Endothelial cell of umbilical vein (primary cell): ENCODE measurements around the gene RYR3. TPM values are rescaled to one million over a fixed set of nuclear protein-coding genes. Genes with fewer than 3 reads are reported as not detected.

Source experiments
- BruUV-seq: library from RNA; stranded (reverse); fragments of 400-500 nt; replicated peaks from 2 replicates; lab custom pipeline; 2021; lab: Mats Ljungman, UMichigan
- CTCF ChIA-PET: fragments of 300-600, 350-600 bp; sonication (Branson Sonifier 250); formaldehyde crosslinking; loops from one replicate; lab custom pipeline; 2021; ENCODE audit warnings: antibody characterized with exemption, inconsistent platforms; lab: Charles Lee
- POLR2A ChIA-PET: fragments of 300-600, 350-600 bp; sonication (Branson Sonifier 250); formaldehyde crosslinking; loops from one replicate; lab custom pipeline; 2021; ENCODE audit warnings: antibody characterized with exemption, inconsistent platforms; lab: Charles Lee
- DNase-seq: peaks from one replicate; pipeline ENCODE4 v3.0.0-alpha.2; 2011; ENCODE audit warnings: low read depth, low spot score
- FAIRE-seq: peaks from 2 replicates; lab custom pipeline; 2011; peaks lifted over from hg19 to GRCh38; lab: Jason Lieb, UNC
- H2AFZ ChIP-seq: 2 replicates; pipeline ENCODE4 v1.6.0; 2012; ENCODE audit warnings: low read depth, low read length, control low read depth, inconsistent platforms
- H3K27ac ChIP-seq: 2 replicates; pipeline ENCODE4 v1.5.1; 2011; ENCODE audit warnings: low read depth, mild to moderate bottlenecking, control low read depth, low read length, moderate library complexity; ENCODE audit not compliant: insufficient read depth
- H3K27me3 ChIP-seq, 2 experiments: 2 replicates each; pipeline versions ENCODE4 v1.6.0 to v1.6.1; 2011; ENCODE audit warnings: low read length in 2 of 2, mixed read lengths in 1 of 2; ENCODE audit not compliant: control insufficient read depth in 2 of 2, insufficient read depth in 2 of 2
- H3K36me3 ChIP-seq, 2 experiments: 2 replicates in 1 of 2; 3 replicates in 1 of 2; pipeline ENCODE4 v1.5.1; 2011; ENCODE audit warnings: low read length in 2 of 2, mild to moderate bottlenecking in 1 of 2, moderate library complexity in 1 of 2; ENCODE audit not compliant: control insufficient read depth in 2 of 2, insufficient read depth in 2 of 2; ENCODE audit errors: extremely low read depth in 1 of 2
- H3K4me1 ChIP-seq: 3 replicates; pipeline ENCODE4 v1.5.1; 2011; ENCODE audit warnings: mild to moderate bottlenecking, low read length; ENCODE audit not compliant: control insufficient read depth, insufficient read depth; ENCODE audit errors: extremely low read depth
- H3K4me2 ChIP-seq: 2 replicates; pipeline ENCODE4 v1.6.1; 2011; ENCODE audit warnings: low read length, control low read depth, mixed read lengths; ENCODE audit not compliant: insufficient read depth
- H3K4me3 ChIP-seq, 3 experiments: fragments of 200-600 bp in 1 of 3; sonication (generic), shearing (Covaris generic) in 1 of 3; replicated peaks in 1 of 3; 2 replicates each; pipeline ENCODE4 v1.5.1; 2011 to 2016; ENCODE audit warnings: control low read depth in 3 of 3, low read length in 3 of 3, mild to moderate bottlenecking in 2 of 3, inconsistent platforms in 1 of 3, low read depth in 1 of 3, moderate library complexity in 1 of 3; ENCODE audit not compliant: insufficient read depth in 1 of 3
- H3K79me2 ChIP-seq: 2 replicates; pipeline ENCODE4 v1.6.0; 2012; ENCODE audit warnings: low read length, inconsistent platforms; ENCODE audit not compliant: control insufficient read depth, insufficient read depth
- H3K9ac ChIP-seq: replicated peaks from 2 replicates; pipeline ENCODE3; 2011; ENCODE audit warnings: low read length, control low read depth; ENCODE audit not compliant: insufficient read depth; ENCODE audit errors: extremely low read depth
- H3K9me1 ChIP-seq: replicated peaks from 3 replicates; pipeline ENCODE4 v1.6.0; 2011; ENCODE audit warnings: mild to moderate bottlenecking, low read length; ENCODE audit not compliant: control insufficient read depth, insufficient read depth; ENCODE audit errors: extremely low read depth
- H3K9me3 ChIP-seq: replicated peaks from 2 replicates; pipeline ENCODE4 v1.5.1; 2012; ENCODE audit warnings: low read length, inconsistent platforms; ENCODE audit not compliant: control insufficient read depth, insufficient read depth
- H4K20me1 ChIP-seq: replicated peaks from 2 replicates; pipeline ENCODE3; 2011; ENCODE audit warnings: mild to moderate bottlenecking, low read length; ENCODE audit not compliant: control insufficient read depth, insufficient read depth; ENCODE audit errors: extremely low read depth
- CTCF ChIP-seq, 2 donors: IDR thresholded peaks; 1 replicate in 1 of 2; 2 replicates in 1 of 2; pipeline ENCODE4 v1.5.1; 2011; ENCODE audit warnings: low read length in 2 of 2, mild to moderate bottlenecking in 2 of 2, moderate library complexity in 2 of 2, control low read depth in 1 of 2, inconsistent platforms in 1 of 2, low read depth in 1 of 2; ENCODE audit not compliant: insufficient read depth in 1 of 2; ENCODE audit errors: extremely low read depth in 1 of 2
- EZH2 ChIP-seq: IDR thresholded peaks from 2 replicates; pipeline ENCODE4 v1.6.1; 2012; ENCODE audit warnings: borderline replicate concordance, low read depth, mild to moderate bottlenecking, moderate library complexity, low read length, inconsistent platforms; ENCODE audit not compliant: severe bottlenecking
- FOS ChIP-seq: IDR thresholded peaks from 2 replicates; pipeline ENCODE4 v1.6.1; 2011; ENCODE audit warnings: mild to moderate bottlenecking, low read length, moderate library complexity, borderline replicate concordance; ENCODE audit not compliant: insufficient read depth
- GATA2 ChIP-seq: IDR thresholded peaks from 2 replicates; pipeline ENCODE4 v1.7.0; 2011; ENCODE audit warnings: low read depth, mild to moderate bottlenecking, moderate library complexity, mixed read lengths, low read length; ENCODE audit not compliant: insufficient read length, insufficient read depth
- JUN ChIP-seq: IDR thresholded peaks from 2 replicates; pipeline ENCODE4 v1.6.1; 2011; ENCODE audit warnings: borderline replicate concordance, low read depth; ENCODE audit not compliant: insufficient read length, insufficient read depth
- MYC ChIP-seq: IDR thresholded peaks from one replicate; pipeline ENCODE4 v1.6.1; 2011; ENCODE audit warnings: mild to moderate bottlenecking, low read depth, low read length
- POLR2A ChIP-seq: IDR thresholded peaks from 2 replicates; pipeline ENCODE4 v1.6.1; 2012; ENCODE audit warnings: low read depth, mild to moderate bottlenecking, control low read depth, low read length
- POLR2AphosphoS5 ChIP-seq: IDR thresholded peaks from 2 replicates; pipeline ENCODE4 v1.6.1; 2012; ENCODE audit warnings: low read depth, mild to moderate bottlenecking, control low read depth, low read length, moderate library complexity; ENCODE audit not compliant: insufficient read depth
- dilution Hi-C: fragments of 300-500 bp; cut with MboI; formaldehyde crosslinking; loops from one replicate; pipeline ENCODE4 v1.15.0; 2019; ENCODE audit warnings: low sequenced_read_pairs; ENCODE audit not compliant: extremely low pct_ligation_motif_present
- intact Hi-C: fragments of 100-400 bp; cut with micrococcal nuclease; formaldehyde crosslinking; loops from one replicate; pipeline ENCODE4 v1.10.0; 2022
- polyA plus RNA-seq, 4 experiments: library from polyadenylated mRNA; depleted of rRNA in 3 of 4; stranded (reverse) in 3 of 4; unstranded in 1 of 4; fragments of >200 nt; gene quantifications; 2 replicates each; pipeline versions ENCODE4 v1.2.1 to v1.2.3, GENCODE V29; 2011 to 2012; ENCODE audit warnings: missing spikeins in 1 of 4
- total RNA-seq: library from RNA; stranded (reverse); gene quantifications from 2 replicates; pipeline ENCODE4 v1.2.3, GENCODE V29; 2021
- TF ChIP-seq, protein P1 (sequence below): IDR thresholded peaks from 2 replicates; pipeline ENCODE4 v1.6.1; 2011; ENCODE audit not compliant: insufficient read depth, insufficient read length

The RYR3 gene
- total and polyA plus RNA-seq, 2 donors (not counting 3 experiments of a cell fraction or from before 2014, with no cell fraction given), result not detected

GRCh38 chr15:33451385-33451784, 140.6 kb downstream of the RYR3 start:
- ChIA-PET CTCF (no interaction called here), POLR2A (no interaction called here)
- Histone ChIP-seq H3K4me3 (no peak overlapping the region), H3K27ac (no peak overlapping the region), H4K20me1 (no peaks in the 10 kb centered on the region), H3K4me2 (no peak overlapping the region), H3K27me3 (peaks cover 0 to 2% of the 10 kb centered on the region in 2 experiments), H3K9ac (no peak overlapping the region), H3K9me1 (no peaks in the 10 kb centered on the region), H2AFZ (no peak overlapping the region), H3K79me2 (no peaks in the 10 kb centered on the region), H3K9me3 (no peaks in the 10 kb centered on the region), H3K4me1 (no peaks in the 10 kb centered on the region), H3K36me3 (no peaks in the 10 kb centered on the region)
- TF ChIP-seq JUN, result no peak
- no peak for TF ChIP-seq POLR2AphosphoS5
- TF ChIP-seq, protein P1, sequence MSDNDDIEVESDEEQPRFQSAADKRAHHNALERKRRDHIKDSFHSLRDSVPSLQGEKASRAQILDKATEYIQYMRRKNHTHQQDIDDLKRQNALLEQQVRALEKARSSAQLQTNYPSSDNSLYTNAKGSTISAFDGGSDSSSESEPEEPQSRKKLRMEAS, result no peak
- TF ChIP-seq CTCF (IDR thresholded peaks at IDR 0.05; ENCODE audit: extremely low read depth in 1 of 2, insufficient read depth in 1 of 2, low read depth in 1 of 2, low read length in 2 of 2), result no peak
- no peak for TF ChIP-seq MYC
- no peak for TF ChIP-seq EZH2
- no peak for TF ChIP-seq POLR2A
- no peak for TF ChIP-seq GATA2
- TF ChIP-seq FOS, result no peak
- dilution Hi-C loops, result no loop called here
- DNase-seq (no peak), FAIRE-seq (no peak)
- intact Hi-C loops, result no loop called here
- no TSS peak for BruUV-seq
